Neural cell (in vitro differentiated cells): ENCODE data around the gene SSMEM1. TPM values are rescaled to one million over a fixed set of nuclear protein-coding genes. Genes with fewer than 3 reads are reported as not detected.

Experiments
- H2AFZ ChIP-seq: fragments of 200-600, 300-800 bp; sonication (generic), shearing (Covaris generic); 2 replicates; pipeline ENCODE4 v1.6.0; 2014; ENCODE audit warnings: low read depth, mild to moderate bottlenecking, antibody characterized with exemption, low read length, moderate library complexity
- H3F3A ChIP-seq: fragments of 200-600 bp; shearing (Covaris generic); 2 replicates; pipeline ENCODE4 v1.6.1; 2016; ENCODE audit warnings: mild to moderate bottlenecking, moderate library complexity, mixed read lengths, antibody characterized with exemption, low read length; ENCODE audit not compliant: insufficient read depth, poor library complexity, severe bottlenecking
- H3K27ac ChIP-seq: fragments of 200-600, 300-800 bp; sonication (generic), shearing (Covaris generic); 2 replicates; pipeline ENCODE4 v1.5.1; 2014; ENCODE audit warnings: mild to moderate bottlenecking, low read length, moderate library complexity
- H3K27me3 ChIP-seq: fragments of 300-800, 200-600 bp; sonication (generic), shearing (Covaris generic); 2 replicates; pipeline ENCODE4 v1.6.0; 2014; ENCODE audit warnings: mild to moderate bottlenecking, low read depth, low read length, moderate library complexity; ENCODE audit not compliant: insufficient read depth
- H3K36me3 ChIP-seq: fragments of 300-800, 200-600 bp; sonication (generic), shearing (Covaris generic); 2 replicates; pipeline ENCODE4 v1.5.1; 2014; ENCODE audit warnings: mild to moderate bottlenecking, antibody characterized with exemption, low read length, moderate library complexity; ENCODE audit not compliant: insufficient read depth
- H3K4me2 ChIP-seq: fragments of 300-800, 200-600 bp; sonication (generic), shearing (Covaris generic); 2 replicates; pipeline ENCODE4 v1.6.0; 2014; ENCODE audit warnings: mild to moderate bottlenecking, low read length
- H3K4me3 ChIP-seq: fragments of 300-800, 200-600 bp; sonication (generic), shearing (Covaris generic); 2 replicates; pipeline ENCODE4 v1.5.1; 2014; ENCODE audit warnings: mild to moderate bottlenecking, low read length, moderate library complexity
- H3K79me2 ChIP-seq: fragments of 200-600 bp; shearing (Covaris generic); replicated peaks from 2 replicates; pipeline ENCODE4 v1.6.0; 2014; ENCODE audit warnings: mild to moderate bottlenecking, low read length, moderate library complexity; ENCODE audit not compliant: insufficient read depth
- H3K9ac ChIP-seq: fragments of 300-800, 200-600 bp; sonication (generic), shearing (Covaris generic); 2 replicates; pipeline ENCODE4 v1.6.1; 2016; ENCODE audit warnings: mild to moderate bottlenecking, low read length, mixed read lengths
- H3K9me2 ChIP-seq: fragments of 200-600 bp; shearing (Covaris generic); 2 replicates; pipeline ENCODE4 v1.6.1; 2016; ENCODE audit warnings: mild to moderate bottlenecking, low read length, mixed read lengths; ENCODE audit not compliant: insufficient read depth
- H3K9me3 ChIP-seq: fragments of 200-600, 300-800 bp; sonication (generic), shearing (Covaris generic); 2 replicates; pipeline ENCODE4 v1.6.1; 2016; ENCODE audit warnings: mild to moderate bottlenecking, mixed run types, low read length, moderate library complexity, mixed read lengths
- H4K20me1 ChIP-seq: fragments of 200-600 bp; shearing (Covaris generic); 2 replicates; pipeline ENCODE4 v1.6.1; 2016; ENCODE audit warnings: mild to moderate bottlenecking, mixed run types; ENCODE audit not compliant: insufficient read depth
- EP300 ChIP-seq: fragments of 450-650 bp; conservative IDR thresholded peaks from 2 replicates; pipeline ENCODE4 v1.6.1; 2014; ENCODE audit warnings: antibody characterized with exemption, mild to moderate bottlenecking, moderate library complexity; ENCODE audit not compliant: poor library complexity, severe bottlenecking
- EZH2 ChIP-seq: fragments of 200-600, 300-800 bp; shearing (Covaris generic), sonication (generic); IDR thresholded peaks from 2 replicates; pipeline ENCODE4 v1.6.1; 2014; ENCODE audit warnings: antibody characterized with exemption, low read length, borderline replicate concordance, mild to moderate bottlenecking; ENCODE audit not compliant: insufficient read depth, poor library complexity, severe bottlenecking
- MXI1 ChIP-seq: fragments of 450-650 bp; conservative IDR thresholded peaks from 2 replicates; pipeline ENCODE4 v1.6.1; 2014; ENCODE audit warnings: antibody characterized with exemption, mild to moderate bottlenecking; ENCODE audit not compliant: poor library complexity, severe bottlenecking
- POLR2AphosphoS5 ChIP-seq: IDR thresholded peaks from 2 replicates; pipeline ENCODE4 v1.6.1; 2012
- RAD21 ChIP-seq: fragments of 450-650 bp; conservative IDR thresholded peaks from 2 replicates; pipeline ENCODE4 v1.6.1; 2014; ENCODE audit warnings: antibody characterized with exemption, mild to moderate bottlenecking, moderate library complexity
- SMC3 ChIP-seq: fragments of 450-650 bp; conservative IDR thresholded peaks from 2 replicates; pipeline ENCODE4 v1.6.1; 2014; ENCODE audit warnings: antibody characterized with exemption, mild to moderate bottlenecking, moderate library complexity; ENCODE audit not compliant: poor library complexity
- TAF1 ChIP-seq: IDR thresholded peaks from 2 replicates; pipeline ENCODE4 v1.6.1; 2012; ENCODE audit warnings: low read depth
- polyA plus RNA-seq: library from polyadenylated mRNA; depleted of rRNA; stranded (reverse); fragments of >200 nt; gene quantifications from 2 replicates; pipeline ENCODE4 v1.2.3, GENCODE V29; 2014
- TF ChIP-seq, protein P1 (sequence below): fragments of 450-650 bp; IDR thresholded peaks from 2 replicates; pipeline ENCODE4 v1.5.1; 2014; ENCODE audit warnings: antibody characterized with exemption, mild to moderate bottlenecking, moderate library complexity; ENCODE audit not compliant: poor library complexity, severe bottlenecking
- TF ChIP-seq, protein P2 (sequence below): IDR thresholded peaks from 2 replicates; pipeline ENCODE4 v1.6.1; 2012; ENCODE audit warnings: borderline replicate concordance

Gene SSMEM1
- polyA plus RNA-seq, 1 donor from 2014 or later = not detected

DNA sequence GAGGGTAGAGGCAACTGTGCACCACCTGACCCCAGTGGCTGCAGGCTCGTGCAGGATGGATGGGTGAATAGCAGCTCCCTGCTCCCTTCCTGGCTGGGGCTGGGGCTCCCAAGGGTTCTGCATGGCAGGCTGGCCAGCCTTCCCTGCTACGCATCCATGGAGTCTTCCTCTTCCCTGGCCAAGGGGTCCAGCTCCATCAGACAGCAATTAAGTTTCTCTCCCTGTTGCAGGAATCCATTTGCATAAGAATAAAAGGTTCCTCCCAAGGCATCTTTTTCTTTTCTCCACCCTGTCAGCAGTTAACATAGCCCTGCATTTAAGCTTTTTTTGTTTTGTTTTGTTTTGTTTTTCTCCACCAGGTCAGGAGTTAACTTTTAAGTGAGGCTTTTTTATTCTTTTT lies 49.0 kb downstream of the SSMEM1 start:
- Histone ChIP-seq H2AFZ (no peak overlapping the region), H3K27me3 (no peaks in the 10 kb centered on the region), H3K27ac (no peak overlapping the region), H3K9me2 (no peaks in the 10 kb centered on the region), H3K4me3 (no peak overlapping the region), H4K20me1 (no peaks in the 10 kb centered on the region), H3K79me2 (no peaks in the 10 kb centered on the region), H3K36me3 (no peaks in the 10 kb centered on the region), H3K9ac (no peak overlapping the region), H3K4me2 (no peak overlapping the region), H3K9me3 (no peaks in the 10 kb centered on the region), H3F3A (no peaks in the 10 kb centered on the region)
- TF ChIP-seq POLR2AphosphoS5 (no peak), MXI1 (no peak), TAF1 (no peak), EP300 (no peak), EZH2 (no peak), RAD21 (no peak), SMC3 (no peak)
- TF ChIP-seq, protein P1, sequence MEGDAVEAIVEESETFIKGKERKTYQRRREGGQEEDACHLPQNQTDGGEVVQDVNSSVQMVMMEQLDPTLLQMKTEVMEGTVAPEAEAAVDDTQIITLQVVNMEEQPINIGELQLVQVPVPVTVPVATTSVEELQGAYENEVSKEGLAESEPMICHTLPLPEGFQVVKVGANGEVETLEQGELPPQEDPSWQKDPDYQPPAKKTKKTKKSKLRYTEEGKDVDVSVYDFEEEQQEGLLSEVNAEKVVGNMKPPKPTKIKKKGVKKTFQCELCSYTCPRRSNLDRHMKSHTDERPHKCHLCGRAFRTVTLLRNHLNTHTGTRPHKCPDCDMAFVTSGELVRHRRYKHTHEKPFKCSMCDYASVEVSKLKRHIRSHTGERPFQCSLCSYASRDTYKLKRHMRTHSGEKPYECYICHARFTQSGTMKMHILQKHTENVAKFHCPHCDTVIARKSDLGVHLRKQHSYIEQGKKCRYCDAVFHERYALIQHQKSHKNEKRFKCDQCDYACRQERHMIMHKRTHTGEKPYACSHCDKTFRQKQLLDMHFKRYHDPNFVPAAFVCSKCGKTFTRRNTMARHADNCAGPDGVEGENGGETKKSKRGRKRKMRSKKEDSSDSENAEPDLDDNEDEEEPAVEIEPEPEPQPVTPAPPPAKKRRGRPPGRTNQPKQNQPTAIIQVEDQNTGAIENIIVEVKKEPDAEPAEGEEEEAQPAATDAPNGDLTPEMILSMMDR = no peak
- TF ChIP-seq, protein P2, sequence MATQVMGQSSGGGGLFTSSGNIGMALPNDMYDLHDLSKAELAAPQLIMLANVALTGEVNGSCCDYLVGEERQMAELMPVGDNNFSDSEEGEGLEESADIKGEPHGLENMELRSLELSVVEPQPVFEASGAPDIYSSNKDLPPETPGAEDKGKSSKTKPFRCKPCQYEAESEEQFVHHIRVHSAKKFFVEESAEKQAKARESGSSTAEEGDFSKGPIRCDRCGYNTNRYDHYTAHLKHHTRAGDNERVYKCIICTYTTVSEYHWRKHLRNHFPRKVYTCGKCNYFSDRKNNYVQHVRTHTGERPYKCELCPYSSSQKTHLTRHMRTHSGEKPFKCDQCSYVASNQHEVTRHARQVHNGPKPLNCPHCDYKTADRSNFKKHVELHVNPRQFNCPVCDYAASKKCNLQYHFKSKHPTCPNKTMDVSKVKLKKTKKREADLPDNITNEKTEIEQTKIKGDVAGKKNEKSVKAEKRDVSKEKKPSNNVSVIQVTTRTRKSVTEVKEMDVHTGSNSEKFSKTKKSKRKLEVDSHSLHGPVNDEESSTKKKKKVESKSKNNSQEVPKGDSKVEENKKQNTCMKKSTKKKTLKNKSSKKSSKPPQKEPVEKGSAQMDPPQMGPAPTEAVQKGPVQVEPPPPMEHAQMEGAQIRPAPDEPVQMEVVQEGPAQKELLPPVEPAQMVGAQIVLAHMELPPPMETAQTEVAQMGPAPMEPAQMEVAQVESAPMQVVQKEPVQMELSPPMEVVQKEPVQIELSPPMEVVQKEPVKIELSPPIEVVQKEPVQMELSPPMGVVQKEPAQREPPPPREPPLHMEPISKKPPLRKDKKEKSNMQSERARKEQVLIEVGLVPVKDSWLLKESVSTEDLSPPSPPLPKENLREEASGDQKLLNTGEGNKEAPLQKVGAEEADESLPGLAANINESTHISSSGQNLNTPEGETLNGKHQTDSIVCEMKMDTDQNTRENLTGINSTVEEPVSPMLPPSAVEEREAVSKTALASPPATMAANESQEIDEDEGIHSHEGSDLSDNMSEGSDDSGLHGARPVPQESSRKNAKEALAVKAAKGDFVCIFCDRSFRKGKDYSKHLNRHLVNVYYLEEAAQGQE = no peak

DNA sequence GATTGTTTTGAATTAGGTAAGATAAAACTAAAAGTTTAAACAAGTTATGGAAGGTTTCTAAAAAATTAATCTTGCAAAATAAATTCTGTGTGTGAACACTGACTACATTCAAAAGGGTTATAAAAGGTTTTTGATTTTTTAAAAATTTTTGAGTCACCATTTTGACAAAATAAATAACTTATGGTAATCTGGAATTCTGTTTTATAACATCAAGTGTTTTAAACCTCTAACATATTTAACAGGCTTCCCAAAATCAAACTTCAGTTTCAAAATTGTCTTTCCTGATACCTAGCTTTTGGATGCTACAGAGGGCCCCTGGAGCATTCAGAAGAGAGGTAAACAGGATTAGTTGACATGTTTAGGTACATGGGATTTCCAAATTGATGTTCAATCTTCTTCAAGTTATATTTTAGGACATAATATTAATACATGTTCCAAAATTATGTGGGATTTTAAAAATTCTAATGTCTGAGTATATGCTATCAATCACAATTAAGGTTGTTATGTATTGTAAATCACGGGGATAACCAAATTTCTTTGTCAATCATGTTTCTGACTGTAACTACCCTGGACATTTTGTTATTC lies 50.9 kb downstream of the SSMEM1 start:
- H3K9ac ChIP-seq = no peak overlapping the region
- no peaks in the 10 kb centered on the region for H3K9me3 ChIP-seq
- TF ChIP-seq EP300 = no peak

More for the DNA sequence above, 50.9 kb downstream of the SSMEM1 start:
- H2AFZ ChIP-seq = no peak overlapping the region
- H3K27ac ChIP-seq = no peak overlapping the region
- H3K4me3 ChIP-seq = no peak overlapping the region
- H3K79me2 ChIP-seq = no peaks in the 10 kb centered on the region
- no peaks in the 10 kb centered on the region for H3K9me2 ChIP-seq
- H3F3A ChIP-seq = no peaks in the 10 kb centered on the region
- no peak overlapping the region for H3K4me2 ChIP-seq
- H3K27me3 ChIP-seq = no peaks in the 10 kb centered on the region
- no peaks in the 10 kb centered on the region for H3K36me3 ChIP-seq
- no peaks in the 10 kb centered on the region for H4K20me1 ChIP-seq
